Hematopoietic multipotent progenitor cell treated with erythropoietin and hydrocortisone succinate and interleukin-3 and kit ligand, for 6 days (in vitro differentiated cells): ENCODE results near the gene FAM89A.

Experiments
- DNase-seq: peaks from one replicate; pipeline ENCODE4 v3.0.0-alpha.2; 2015

The FAM89A gene

GRCh38 chr1:230985711-230986110 is 54.3 kb downstream of the FAM89A start:
- peak; percentile 58 for DNase-seq

GRCh38 chr1:230984622-230985515 is 55.2 kb downstream of the FAM89A start:
- DNase-seq = peak; percentile 94

- DNase-seq = no peak
These were observed 56.2 kb downstream of the FAM89A start for GRCh38 chr1:230983811-230984210.

- DNase-seq = no peak
These were observed 57.4 kb downstream of the FAM89A start for GRCh38 chr1:230982696-230983095.

GRCh38 chr1:230979952-230980351 is 60.1 kb downstream of the FAM89A start:
- DNase-seq = no peak

- no peak for DNase-seq
These were observed 60.7 kb downstream of the FAM89A start for GRCh38 chr1:230979389-230979716.

GRCh38 chr1:230978491-230979388 is 61.3 kb downstream of the FAM89A start, which contains the start of the genes ARV1 and TTC13:
TSS of gene ARV1 (plus strand) at chr1:230979094. CDS start at chr1:230979106, 12 bp downstream.
TSS of gene TTC13 (minus strand) at chr1:230978861. CDS start at chr1:230978830, 31 bp downstream.
- peak; percentile 99 for DNase-seq

GRCh38 chr1:230977761-230978490 is 62.1 kb downstream of the FAM89A start:
- DNase-seq = peak; percentile 85

- DNase-seq = peak; percentile 59
These were observed 63.0 kb downstream of the FAM89A start for GRCh38 chr1:230976825-230977747.

GRCh38 chr1:230976360-230976759 is 63.7 kb downstream of the FAM89A start:
- no peak for DNase-seq

GRCh38 chr1:230975636-230976035 is 64.4 kb downstream of the FAM89A start:
- DNase-seq = peak; percentile 53

GRCh38 chr1:230972855-230973271 is 67.2 kb downstream of the FAM89A start:
- peak; percentile 69 for DNase-seq

- DNase-seq = no peak
These were observed 68.3 kb downstream of the FAM89A start for GRCh38 chr1:230971771-230972170.

- no peak for DNase-seq
These were observed 69.6 kb downstream of the FAM89A start for GRCh38 chr1:230970432-230970831.
